ENCODE data around the gene KRTAP13-1. TPM values are rescaled to one million over a fixed set of nuclear protein-coding genes. Genes with fewer than 3 reads are reported as not detected.

KRTAP13-1 gene
- total and polyA plus RNA-seq, 2 of the 8 experiments (the other 6 are each of a cell fraction or from before 2014, with no cell fraction given): not detected

DNA sequence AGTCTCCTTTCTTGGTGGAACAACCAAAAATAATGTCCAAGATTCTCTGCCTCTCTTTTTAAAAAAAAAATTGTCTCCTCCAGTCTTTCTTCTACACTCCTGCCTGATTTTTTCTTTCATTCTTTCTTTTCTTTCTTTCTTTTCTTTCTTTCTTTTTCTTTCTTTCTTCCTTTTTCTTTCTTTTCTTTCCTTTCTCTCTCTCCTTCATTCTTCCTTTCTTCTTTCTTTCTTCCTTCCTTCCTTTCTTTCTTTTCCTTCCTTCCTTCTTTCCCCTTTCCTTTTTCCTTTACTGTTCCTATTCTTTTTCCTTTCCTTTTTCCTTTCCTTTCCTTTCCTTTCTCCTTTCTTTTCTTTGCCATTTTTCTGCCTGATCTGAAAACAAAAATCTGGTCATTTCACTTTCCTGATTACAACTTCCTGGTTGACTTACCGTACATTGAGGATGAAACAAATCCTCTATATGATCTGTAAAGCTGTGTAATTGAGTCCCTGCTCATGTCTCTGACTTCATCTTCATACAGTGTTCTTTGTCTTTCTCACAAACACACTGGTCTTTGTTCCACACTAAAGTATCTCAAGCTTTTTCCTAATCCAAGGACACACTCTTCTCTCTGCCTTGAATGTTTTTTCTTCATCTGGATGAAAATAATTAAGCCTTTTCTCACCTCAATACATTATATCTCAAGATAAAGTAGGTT lies 41.4 kb upstream of the KRTAP13-1 start (continued):
- TF ChIP-seq, protein P1, sequence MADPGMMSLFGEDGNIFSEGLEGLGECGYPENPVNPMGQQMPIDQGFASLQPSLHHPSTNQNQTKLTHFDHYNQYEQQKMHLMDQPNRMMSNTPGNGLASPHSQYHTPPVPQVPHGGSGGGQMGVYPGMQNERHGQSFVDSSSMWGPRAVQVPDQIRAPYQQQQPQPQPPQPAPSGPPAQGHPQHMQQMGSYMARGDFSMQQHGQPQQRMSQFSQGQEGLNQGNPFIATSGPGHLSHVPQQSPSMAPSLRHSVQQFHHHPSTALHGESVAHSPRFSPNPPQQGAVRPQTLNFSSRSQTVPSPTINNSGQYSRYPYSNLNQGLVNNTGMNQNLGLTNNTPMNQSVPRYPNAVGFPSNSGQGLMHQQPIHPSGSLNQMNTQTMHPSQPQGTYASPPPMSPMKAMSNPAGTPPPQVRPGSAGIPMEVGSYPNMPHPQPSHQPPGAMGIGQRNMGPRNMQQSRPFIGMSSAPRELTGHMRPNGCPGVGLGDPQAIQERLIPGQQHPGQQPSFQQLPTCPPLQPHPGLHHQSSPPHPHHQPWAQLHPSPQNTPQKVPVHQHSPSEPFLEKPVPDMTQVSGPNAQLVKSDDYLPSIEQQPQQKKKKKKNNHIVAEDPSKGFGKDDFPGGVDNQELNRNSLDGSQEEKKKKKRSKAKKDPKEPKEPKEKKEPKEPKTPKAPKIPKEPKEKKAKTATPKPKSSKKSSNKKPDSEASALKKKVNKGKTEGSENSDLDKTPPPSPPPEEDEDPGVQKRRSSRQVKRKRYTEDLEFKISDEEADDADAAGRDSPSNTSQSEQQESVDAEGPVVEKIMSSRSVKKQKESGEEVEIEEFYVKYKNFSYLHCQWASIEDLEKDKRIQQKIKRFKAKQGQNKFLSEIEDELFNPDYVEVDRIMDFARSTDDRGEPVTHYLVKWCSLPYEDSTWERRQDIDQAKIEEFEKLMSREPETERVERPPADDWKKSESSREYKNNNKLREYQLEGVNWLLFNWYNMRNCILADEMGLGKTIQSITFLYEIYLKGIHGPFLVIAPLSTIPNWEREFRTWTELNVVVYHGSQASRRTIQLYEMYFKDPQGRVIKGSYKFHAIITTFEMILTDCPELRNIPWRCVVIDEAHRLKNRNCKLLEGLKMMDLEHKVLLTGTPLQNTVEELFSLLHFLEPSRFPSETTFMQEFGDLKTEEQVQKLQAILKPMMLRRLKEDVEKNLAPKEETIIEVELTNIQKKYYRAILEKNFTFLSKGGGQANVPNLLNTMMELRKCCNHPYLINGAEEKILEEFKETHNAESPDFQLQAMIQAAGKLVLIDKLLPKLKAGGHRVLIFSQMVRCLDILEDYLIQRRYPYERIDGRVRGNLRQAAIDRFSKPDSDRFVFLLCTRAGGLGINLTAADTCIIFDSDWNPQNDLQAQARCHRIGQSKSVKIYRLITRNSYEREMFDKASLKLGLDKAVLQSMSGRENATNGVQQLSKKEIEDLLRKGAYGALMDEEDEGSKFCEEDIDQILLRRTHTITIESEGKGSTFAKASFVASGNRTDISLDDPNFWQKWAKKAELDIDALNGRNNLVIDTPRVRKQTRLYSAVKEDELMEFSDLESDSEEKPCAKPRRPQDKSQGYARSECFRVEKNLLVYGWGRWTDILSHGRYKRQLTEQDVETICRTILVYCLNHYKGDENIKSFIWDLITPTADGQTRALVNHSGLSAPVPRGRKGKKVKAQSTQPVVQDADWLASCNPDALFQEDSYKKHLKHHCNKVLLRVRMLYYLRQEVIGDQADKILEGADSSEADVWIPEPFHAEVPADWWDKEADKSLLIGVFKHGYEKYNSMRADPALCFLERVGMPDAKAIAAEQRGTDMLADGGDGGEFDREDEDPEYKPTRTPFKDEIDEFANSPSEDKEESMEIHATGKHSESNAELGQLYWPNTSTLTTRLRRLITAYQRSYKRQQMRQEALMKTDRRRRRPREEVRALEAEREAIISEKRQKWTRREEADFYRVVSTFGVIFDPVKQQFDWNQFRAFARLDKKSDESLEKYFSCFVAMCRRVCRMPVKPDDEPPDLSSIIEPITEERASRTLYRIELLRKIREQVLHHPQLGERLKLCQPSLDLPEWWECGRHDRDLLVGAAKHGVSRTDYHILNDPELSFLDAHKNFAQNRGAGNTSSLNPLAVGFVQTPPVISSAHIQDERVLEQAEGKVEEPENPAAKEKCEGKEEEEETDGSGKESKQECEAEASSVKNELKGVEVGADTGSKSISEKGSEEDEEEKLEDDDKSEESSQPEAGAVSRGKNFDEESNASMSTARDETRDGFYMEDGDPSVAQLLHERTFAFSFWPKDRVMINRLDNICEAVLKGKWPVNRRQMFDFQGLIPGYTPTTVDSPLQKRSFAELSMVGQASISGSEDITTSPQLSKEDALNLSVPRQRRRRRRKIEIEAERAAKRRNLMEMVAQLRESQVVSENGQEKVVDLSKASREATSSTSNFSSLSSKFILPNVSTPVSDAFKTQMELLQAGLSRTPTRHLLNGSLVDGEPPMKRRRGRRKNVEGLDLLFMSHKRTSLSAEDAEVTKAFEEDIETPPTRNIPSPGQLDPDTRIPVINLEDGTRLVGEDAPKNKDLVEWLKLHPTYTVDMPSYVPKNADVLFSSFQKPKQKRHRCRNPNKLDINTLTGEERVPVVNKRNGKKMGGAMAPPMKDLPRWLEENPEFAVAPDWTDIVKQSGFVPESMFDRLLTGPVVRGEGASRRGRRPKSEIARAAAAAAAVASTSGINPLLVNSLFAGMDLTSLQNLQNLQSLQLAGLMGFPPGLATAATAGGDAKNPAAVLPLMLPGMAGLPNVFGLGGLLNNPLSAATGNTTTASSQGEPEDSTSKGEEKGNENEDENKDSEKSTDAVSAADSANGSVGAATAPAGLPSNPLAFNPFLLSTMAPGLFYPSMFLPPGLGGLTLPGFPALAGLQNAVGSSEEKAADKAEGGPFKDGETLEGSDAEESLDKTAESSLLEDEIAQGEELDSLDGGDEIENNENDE (IDR thresholded peaks at IDR 0.05; ENCODE audit: insufficient replicate concordance, low read length): no peak
- no peak for TF ChIP-seq GABPA (IDR thresholded peaks at IDR 0.05; ENCODE audit: borderline replicate concordance, insufficient read depth, low read length)
- TF ChIP-seq BRCA1 (IDR thresholded peaks at IDR 0.05; ENCODE audit: low read depth, low read length): no peak
- no peak for TF ChIP-seq KDM5A (IDR thresholded peaks at IDR 0.05; ENCODE audit: low read length)
- no peak for TF ChIP-seq TCF12 (IDR thresholded peaks at IDR 0.05; ENCODE audit: low read depth, low read length)
- TF ChIP-seq, protein P2, sequence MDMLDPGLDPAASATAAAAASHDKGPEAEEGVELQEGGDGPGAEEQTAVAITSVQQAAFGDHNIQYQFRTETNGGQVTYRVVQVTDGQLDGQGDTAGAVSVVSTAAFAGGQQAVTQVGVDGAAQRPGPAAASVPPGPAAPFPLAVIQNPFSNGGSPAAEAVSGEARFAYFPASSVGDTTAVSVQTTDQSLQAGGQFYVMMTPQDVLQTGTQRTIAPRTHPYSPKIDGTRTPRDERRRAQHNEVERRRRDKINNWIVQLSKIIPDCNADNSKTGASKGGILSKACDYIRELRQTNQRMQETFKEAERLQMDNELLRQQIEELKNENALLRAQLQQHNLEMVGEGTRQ (IDR thresholded peaks at IDR 0.05; ENCODE audit: low read length): no peak
- no peak for TF ChIP-seq SIRT6 (IDR thresholded peaks at IDR 0.05; ENCODE audit: low read length)
